ENCODE data around the gene SPEM3. TPM values are rescaled to one million over a fixed set of nuclear protein-coding genes. Genes with fewer than 3 reads are reported as not detected.
A peak's percentile ranks its signal among the peaks of the same experiment; 100 is the strongest.

SPEM3 gene
- total RNA-seq, 5 donors from 2014 or later (not counting 1 experiment from before 2014, with no cell fraction given), result not detected

DNA sequence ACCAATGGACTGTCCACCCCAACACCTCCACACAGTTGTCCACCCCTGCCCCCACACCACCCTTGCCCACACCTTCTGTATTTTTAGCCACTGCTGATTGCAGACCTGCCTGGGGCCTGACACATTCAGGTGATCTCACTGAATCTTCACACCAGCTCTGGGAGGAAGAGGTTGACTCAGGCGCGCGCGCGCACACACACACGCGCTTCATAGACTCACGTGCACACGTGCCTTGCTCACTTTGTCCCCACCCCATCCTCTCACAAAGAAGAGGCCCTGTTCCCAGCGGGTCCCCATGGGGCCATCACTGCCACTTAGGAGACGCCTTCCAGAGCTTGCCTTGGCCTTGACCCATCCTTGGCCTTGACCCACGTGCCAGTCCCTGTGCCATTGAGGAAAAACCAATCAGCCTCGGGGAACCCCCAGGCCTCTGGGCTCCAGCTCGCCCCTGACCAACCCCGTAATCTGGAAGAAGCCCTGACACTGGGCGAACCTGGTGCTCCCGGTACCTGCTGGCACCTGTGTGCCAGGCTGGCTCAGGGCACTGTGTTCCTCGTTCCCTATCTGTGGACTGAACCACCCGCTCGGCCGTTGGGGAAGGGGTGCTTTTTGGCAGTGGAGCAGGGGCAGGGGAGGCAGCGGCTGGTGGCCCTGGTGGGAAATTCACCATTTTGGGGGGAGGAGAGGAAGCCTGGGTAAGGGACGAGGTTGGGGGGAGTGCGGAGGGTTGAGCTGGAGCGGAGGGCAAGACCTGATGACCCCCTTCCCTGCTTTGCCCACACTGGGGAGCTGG is 17.8 kb upstream of the SPEM3 start:
- no peak for DNase-seq
- Mint-ChIP-seq H3K9me3 (no peaks in the 10 kb centered on the region), H3K27me3 (no peaks in the 10 kb centered on the region), H3K27ac (no peak overlapping the region), H3K4me3 (no peak overlapping the region), H3K36me3 (no peaks in the 10 kb centered on the region), H3K4me1 (peaks cover 3 to 11% (median 5%) of the 10 kb centered on the region in 3 donors)
- POLR2A ChIA-PET, result no interaction called here
- H3K4me1 ChIP-seq (ENCODE audit: control insufficient read depth in 1 of 2, extremely low read depth in 1 of 2, insufficient read depth in 2 of 2, low read length in 2 of 2), result peaks cover 0 to 6% of the 10 kb centered on the region in 2 experiments
- H3K27ac ChIP-seq (ENCODE audit: low read length), result no peak overlapping the region
- ATAC-seq (replicated peaks in 1 of 4), result no peak
- H3K4me3 ChIP-seq (ENCODE audit: control insufficient read depth in 1 of 2, extremely low read depth in 1 of 2, low read length in 1 of 2), result no peak overlapping the region
- 84% methylated on average over 22 of the region's 25 CpGs for WGBS (ENCODE audit: insufficient coverage)
- no peaks in the 10 kb centered on the region for H3K9me3 ChIP-seq
- CTCF ChIA-PET, result no interaction called here
- no peaks in the 10 kb centered on the region for H3K36me3 ChIP-seq (ENCODE audit: control insufficient read depth in 2 of 2, extremely low read depth in 1 of 2, insufficient read depth in 1 of 2, low read length in 1 of 2)
- H3K27me3 ChIP-seq (replicated peaks in 1 of 2; ENCODE audit: control insufficient read depth in 2 of 2, extremely low read depth in 1 of 2, insufficient read depth in 2 of 2, low read length in 1 of 2), result peaks cover 0 to 5% of the 10 kb centered on the region in 2 experiments

DNA sequence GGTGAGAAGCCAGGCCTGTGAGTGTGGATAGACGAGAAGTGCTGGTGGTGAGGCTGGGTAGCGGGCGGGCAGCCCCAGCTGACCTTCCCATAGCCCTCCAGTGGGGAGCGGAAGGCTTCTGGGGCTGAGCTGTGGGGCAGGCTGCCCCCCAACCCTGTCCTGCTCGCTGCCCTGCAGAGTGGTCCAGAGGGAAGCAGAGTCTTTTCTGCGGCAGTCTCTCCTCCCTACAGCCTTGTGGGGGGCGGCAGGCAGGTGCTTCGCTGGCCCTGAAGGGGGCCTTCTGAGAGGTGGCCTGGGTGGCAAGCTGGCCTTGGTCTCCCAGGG is 17.3 kb upstream of the SPEM3 start:
- POLR2A ChIA-PET, result no interaction called here
- 86% methylated on average over 8 of the region's 8 CpGs for WGBS (ENCODE audit: insufficient coverage)
- CTCF ChIA-PET, result no interaction called here
- ATAC-seq (replicated peaks in 1 of 4) (no peak), DNase-seq (no peak)
- Mint-ChIP-seq H3K4me1 (peaks cover 0 to 9% (median 3%) of the 10 kb centered on the region in 3 donors), H3K4me3 (no peak overlapping the region), H3K9me3 (no peaks in the 10 kb centered on the region), H3K27me3 (no peaks in the 10 kb centered on the region), H3K27ac (no peak overlapping the region), H3K36me3 (no peaks in the 10 kb centered on the region)
- Histone ChIP-seq H3K9me3 (no peaks in the 10 kb centered on the region), H3K36me3 (ENCODE audit: control insufficient read depth in 2 of 2, extremely low read depth in 1 of 2, insufficient read depth in 1 of 2, low read length in 1 of 2) (no peaks in the 10 kb centered on the region), H3K27ac (ENCODE audit: low read length) (no peak overlapping the region), H3K4me1 (ENCODE audit: control insufficient read depth in 1 of 2, extremely low read depth in 1 of 2, insufficient read depth in 2 of 2, low read length in 2 of 2) (peaks cover 0 to 6% of the 10 kb centered on the region in 2 experiments), H3K27me3 (replicated peaks in 1 of 2; ENCODE audit: control insufficient read depth in 2 of 2, extremely low read depth in 1 of 2, insufficient read depth in 2 of 2, low read length in 1 of 2) (peaks cover 0 to 4% of the 10 kb centered on the region in 2 experiments), H3K4me3 (ENCODE audit: control insufficient read depth in 1 of 2, extremely low read depth in 1 of 2, low read length in 1 of 2) (no peak overlapping the region)

DNA sequence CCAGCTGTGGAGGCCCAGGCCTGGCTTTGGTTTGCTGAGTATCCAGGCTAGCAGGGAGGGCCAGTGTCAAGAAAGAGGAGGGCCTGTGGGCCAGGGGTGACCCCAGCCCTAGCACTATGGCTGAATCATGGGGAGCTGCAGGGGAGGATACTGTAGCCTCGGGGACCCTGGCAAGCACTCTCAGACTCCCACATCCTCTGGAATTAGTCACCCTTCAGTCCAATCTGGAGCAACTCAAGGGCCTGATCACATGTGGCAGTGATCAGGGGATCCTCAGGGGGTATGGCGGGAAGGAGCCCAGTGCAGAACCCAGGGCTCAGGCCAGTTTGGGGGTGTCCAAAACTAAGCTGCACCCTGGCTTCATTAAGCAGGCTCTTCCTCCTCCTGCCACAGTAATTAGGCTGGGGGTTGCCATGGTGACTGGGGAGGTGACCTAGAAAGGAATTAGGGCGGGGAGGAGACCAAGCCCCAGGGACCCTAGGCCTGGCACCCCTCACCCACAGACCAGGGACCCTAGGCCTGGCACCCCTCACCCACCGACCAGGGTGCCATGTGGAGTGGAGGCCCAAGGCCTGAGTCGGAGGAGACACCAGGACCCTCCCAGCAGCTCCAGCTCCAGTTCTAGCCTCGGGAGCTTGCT is 15.2 kb upstream of the SPEM3 start:
- no peaks in the 10 kb centered on the region for H3K9me3 ChIP-seq
- H3K9me3 Mint-ChIP-seq, result no peaks in the 10 kb centered on the region
- H3K4me1 ChIP-seq (ENCODE audit: control insufficient read depth in 1 of 2, extremely low read depth in 1 of 2, insufficient read depth in 2 of 2, low read length in 2 of 2), result peaks cover 0 to 5% of the 10 kb centered on the region in 2 experiments
- no peak overlapping the region for H3K4me3 Mint-ChIP-seq
- DNase-seq (no peak), ATAC-seq (replicated peaks in 1 of 4) (no peak)
- H3K4me3 ChIP-seq (ENCODE audit: control insufficient read depth in 1 of 2, extremely low read depth in 1 of 2, low read length in 1 of 2), result no peak overlapping the region
- no peaks in the 10 kb centered on the region for H3K36me3 Mint-ChIP-seq
- H3K4me1 Mint-ChIP-seq, result peaks cover 0 to 4% (median 2%) of the 10 kb centered on the region in 3 donors
- H3K27ac ChIP-seq (ENCODE audit: low read length), result no peak overlapping the region
- POLR2A ChIA-PET, result no interaction called here
- H3K27ac Mint-ChIP-seq, result no peak overlapping the region
- CTCF ChIA-PET, result no interaction called here
- no peaks in the 10 kb centered on the region for H3K27me3 Mint-ChIP-seq
- H3K36me3 ChIP-seq (ENCODE audit: control insufficient read depth in 2 of 2, extremely low read depth in 1 of 2, insufficient read depth in 1 of 2, low read length in 1 of 2), result no peaks in the 10 kb centered on the region
- H3K27me3 ChIP-seq (replicated peaks in 1 of 2; ENCODE audit: control insufficient read depth in 2 of 2, extremely low read depth in 1 of 2, insufficient read depth in 2 of 2, low read length in 1 of 2), result peaks cover 0 to 6% of the 10 kb centered on the region in 2 experiments
- WGBS (ENCODE audit: insufficient coverage), result 80% methylated on average over 3 of the region's 6 CpGs

DNA sequence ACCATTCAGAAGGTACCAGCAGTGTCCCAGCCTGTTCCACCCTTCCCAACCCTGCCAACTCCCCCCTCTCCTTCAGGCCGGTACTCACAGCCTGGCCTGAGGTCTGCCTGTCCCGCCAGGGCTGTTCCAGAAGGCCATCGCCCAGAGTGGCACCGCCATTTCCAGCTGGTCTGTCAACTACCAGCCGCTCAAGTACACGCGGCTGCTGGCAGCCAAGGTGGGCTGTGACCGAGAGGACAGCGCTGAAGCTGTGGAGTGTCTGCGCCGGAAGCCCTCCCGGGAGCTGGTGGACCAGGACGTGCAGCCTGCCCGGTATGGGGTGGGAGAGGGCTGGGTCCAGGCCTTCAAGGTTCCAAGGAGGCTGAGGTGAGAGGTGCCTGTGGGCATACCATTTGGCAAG is 13.8 kb upstream of the SPEM3 start:
- Mint-ChIP-seq H3K36me3 (no peaks in the 10 kb centered on the region), H3K4me3 (no peak overlapping the region), H3K27me3 (peaks cover 0 to 4% of the 10 kb centered on the region in 2 donors), H3K4me1 (no peaks in the 10 kb centered on the region), H3K9me3 (no peaks in the 10 kb centered on the region), H3K27ac (no peak overlapping the region)
- CTCF ChIA-PET, result no interaction called here
- no peak overlapping the region for H3K4me3 ChIP-seq (ENCODE audit: control insufficient read depth in 1 of 2, extremely low read depth in 1 of 2, low read length in 1 of 2)
- H3K27me3 ChIP-seq (replicated peaks in 1 of 2; ENCODE audit: control insufficient read depth in 2 of 2, extremely low read depth in 1 of 2, insufficient read depth in 2 of 2, low read length in 1 of 2), result peaks cover 0 to 18% of the 10 kb centered on the region in 2 experiments
- H3K9me3 ChIP-seq, result no peaks in the 10 kb centered on the region
- no peaks in the 10 kb centered on the region for H3K36me3 ChIP-seq (ENCODE audit: control insufficient read depth in 2 of 2, extremely low read depth in 1 of 2, insufficient read depth in 1 of 2, low read length in 1 of 2)
- no peak overlapping the region for H3K27ac ChIP-seq (ENCODE audit: low read length)
- POLR2A ChIA-PET, result interaction anchor here in 1 of 2 donors (0.7 kb wide), 1 partner anchor 31 kb away, joined by 5 read pairs; no protein-coding TSS in a partner anchor
- DNase-seq (no peak), ATAC-seq (replicated peaks in 1 of 4) (no peak)
- no peaks in the 10 kb centered on the region for H3K4me1 ChIP-seq (ENCODE audit: control insufficient read depth in 1 of 2, extremely low read depth in 1 of 2, insufficient read depth in 2 of 2, low read length in 2 of 2)
- WGBS (ENCODE audit: insufficient coverage), result 87% methylated on average over 14 of the region's 14 CpGs

DNA sequence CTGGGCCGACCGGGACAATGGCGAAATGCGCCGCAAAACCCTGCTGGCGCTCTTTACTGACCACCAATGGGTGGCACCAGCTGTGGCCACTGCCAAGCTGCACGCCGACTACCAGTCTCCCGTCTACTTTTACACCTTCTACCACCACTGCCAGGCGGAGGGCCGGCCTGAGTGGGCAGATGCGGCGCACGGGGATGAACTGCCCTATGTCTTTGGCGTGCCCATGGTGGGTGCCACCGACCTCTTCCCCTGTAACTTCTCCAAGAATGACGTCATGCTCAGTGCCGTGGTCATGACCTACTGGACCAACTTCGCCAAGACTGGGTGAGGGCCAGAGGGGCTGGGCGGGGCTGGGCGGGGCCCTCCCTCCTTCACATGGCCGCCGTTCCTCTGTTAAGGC is 12.9 kb upstream of the SPEM3 start:
- H3K27me3 ChIP-seq (replicated peaks in 1 of 2; ENCODE audit: control insufficient read depth in 2 of 2, extremely low read depth in 1 of 2, insufficient read depth in 2 of 2, low read length in 1 of 2), result peaks cover 0 to 21% of the 10 kb centered on the region in 2 experiments
- H3K27ac Mint-ChIP-seq, result no peak overlapping the region
- CTCF ChIA-PET, result no interaction called here
- no peak overlapping the region for H3K4me3 Mint-ChIP-seq
- H3K36me3 ChIP-seq (ENCODE audit: control insufficient read depth in 2 of 2, extremely low read depth in 1 of 2, insufficient read depth in 1 of 2, low read length in 1 of 2), result no peaks in the 10 kb centered on the region
- no peaks in the 10 kb centered on the region for H3K36me3 Mint-ChIP-seq
- H3K4me1 Mint-ChIP-seq, result no peaks in the 10 kb centered on the region
- H3K9me3 Mint-ChIP-seq, result no peaks in the 10 kb centered on the region
- no peak overlapping the region for H3K27ac ChIP-seq (ENCODE audit: low read length)
- no peak overlapping the region for H3K4me3 ChIP-seq (ENCODE audit: control insufficient read depth in 1 of 2, extremely low read depth in 1 of 2, low read length in 1 of 2)
- H3K9me3 ChIP-seq, result no peaks in the 10 kb centered on the region
- POLR2A ChIA-PET, result no interaction called here
- ATAC-seq (replicated peaks in 1 of 4), result no peak
- peaks cover 0 to 4% of the 10 kb centered on the region in 2 donors for H3K27me3 Mint-ChIP-seq
- H3K4me1 ChIP-seq (ENCODE audit: control insufficient read depth in 1 of 2, extremely low read depth in 1 of 2, insufficient read depth in 2 of 2, low read length in 2 of 2), result no peaks in the 10 kb centered on the region
- WGBS (ENCODE audit: insufficient coverage), result 89% methylated on average over 20 of the region's 23 CpGs
- DNase-seq, result no peak

- no peaks in the 10 kb centered on the region for H3K4me1 Mint-ChIP-seq
- peaks cover 0 to 21% of the 10 kb centered on the region in 2 experiments for H3K27me3 ChIP-seq (replicated peaks in 1 of 2; ENCODE audit: control insufficient read depth in 2 of 2, extremely low read depth in 1 of 2, insufficient read depth in 2 of 2, low read length in 1 of 2)
- no peaks in the 10 kb centered on the region for H3K9me3 Mint-ChIP-seq
- WGBS (ENCODE audit: insufficient coverage), result 77% methylated on average over 4 of the region's 6 CpGs
- no peaks in the 10 kb centered on the region for H3K4me1 ChIP-seq (ENCODE audit: control insufficient read depth in 1 of 2, extremely low read depth in 1 of 2, insufficient read depth in 2 of 2, low read length in 2 of 2)
- no peak overlapping the region for H3K27ac ChIP-seq (ENCODE audit: low read length)
- H3K4me3 ChIP-seq (ENCODE audit: control insufficient read depth in 1 of 2, extremely low read depth in 1 of 2, low read length in 1 of 2), result no peak overlapping the region
- peak in 1 of 35 experiments; percentile 30 for DNase-seq
- peaks cover 0 to 4% of the 10 kb centered on the region in 2 donors for H3K27me3 Mint-ChIP-seq
- H3K4me3 Mint-ChIP-seq, result no peak overlapping the region
- H3K9me3 ChIP-seq, result no peaks in the 10 kb centered on the region
- no peak overlapping the region for H3K27ac Mint-ChIP-seq
- CTCF ChIA-PET, result no interaction called here
- peak in 1 of 4 experiments; percentile 36 for ATAC-seq (replicated peaks in 1 of 4)
- H3K36me3 ChIP-seq (ENCODE audit: control insufficient read depth in 2 of 2, extremely low read depth in 1 of 2, insufficient read depth in 1 of 2, low read length in 1 of 2), result no peaks in the 10 kb centered on the region
- POLR2A ChIA-PET, result no interaction called here
- no peaks in the 10 kb centered on the region for H3K36me3 Mint-ChIP-seq
Observed at GRCh38 chr17:7416323-7416722, 12.3 kb upstream of the SPEM3 start.

Measured in T-cell (primary cell).